Neuronal stem cell (in vitro differentiated cells): ENCODE results near the gene TP53BP2.
A peak's percentile ranks its signal among the peaks of the same experiment; 100 is the strongest.

Experiments
- DNase-seq: peaks from one replicate; pipeline ENCODE4 v3.0.0-alpha.2; 2013; ENCODE audit warnings: low spot score
- H2AFZ ChIP-seq: one replicate; pipeline ENCODE4 v1.6.1; 2013; ENCODE audit warnings: mild to moderate bottlenecking, low read length, inconsistent platforms
- H2AK5ac ChIP-seq: 2 replicates; pipeline ENCODE4 v1.6.1; 2013; ENCODE audit warnings: low read depth, mild to moderate bottlenecking, inconsistent platforms, low read length, moderate library complexity, mixed read lengths
- H2BK120ac ChIP-seq: 2 replicates; pipeline ENCODE4 v1.6.1; 2013; ENCODE audit warnings: low read depth, mild to moderate bottlenecking, inconsistent platforms, low read length, moderate library complexity, mixed read lengths
- H2BK12ac ChIP-seq: one replicate; pipeline ENCODE4 v1.6.1; 2013; ENCODE audit warnings: low read length, inconsistent platforms
- H2BK15ac ChIP-seq: 2 replicates; pipeline ENCODE4 v1.6.1; 2013; ENCODE audit warnings: mild to moderate bottlenecking, low read length, inconsistent platforms, mixed read lengths
- H2BK5ac ChIP-seq: one replicate; pipeline ENCODE4 v1.6.1; 2013; ENCODE audit warnings: inconsistent platforms, mild to moderate bottlenecking, low read length, moderate library complexity
- H3K14ac ChIP-seq: one replicate; pipeline ENCODE4 v1.6.1; 2013; ENCODE audit warnings: low read length, inconsistent platforms
- H3K18ac ChIP-seq: 2 replicates; pipeline ENCODE4 v1.6.1; 2013; ENCODE audit warnings: low read length, inconsistent platforms
- H3K23ac ChIP-seq: 2 replicates; pipeline ENCODE4 v1.6.1; 2013; ENCODE audit warnings: low read depth, mild to moderate bottlenecking, mixed read lengths, low read length, inconsistent platforms; ENCODE audit not compliant: poor library complexity
- H3K27ac ChIP-seq: replicated peaks from 3 replicates; pipeline ENCODE4 v1.5.1; 2013; ENCODE audit warnings: low read length, inconsistent platforms
- H3K27me3 ChIP-seq, 3 experiments: 2 replicates each; pipeline ENCODE4 v1.6.1; 2013; ENCODE audit warnings: low read length in 3 of 3, mild to moderate bottlenecking in 2 of 3, inconsistent platforms in 1 of 3, low read depth in 1 of 3, mixed read lengths in 1 of 3, moderate library complexity in 1 of 3; ENCODE audit not compliant: control insufficient read depth in 3 of 3, insufficient read depth in 3 of 3
- H3K36me3 ChIP-seq, 2 donors: replicated peaks in 1 of 2; 2 replicates each; pipeline ENCODE4 v1.6.1; 2013; ENCODE audit warnings: low read length in 2 of 2; ENCODE audit not compliant: control insufficient read depth in 2 of 2, insufficient read depth in 2 of 2
- H3K4ac ChIP-seq: 2 replicates; pipeline ENCODE4 v1.6.1; 2013; ENCODE audit warnings: inconsistent platforms, mild to moderate bottlenecking, low read length, moderate library complexity
- H3K4me1 ChIP-seq, 2 donors: 1 replicate in 1 of 2; 2 replicates in 1 of 2; pipeline ENCODE4 v1.6.1; 2013; ENCODE audit warnings: low read length in 2 of 2, low read depth in 1 of 2; ENCODE audit not compliant: control insufficient read depth in 2 of 2, insufficient read depth in 1 of 2
- H3K4me2 ChIP-seq: one replicate; pipeline ENCODE4 v1.6.1; 2013; ENCODE audit warnings: mild to moderate bottlenecking, low read length, inconsistent platforms; ENCODE audit not compliant: insufficient read depth, poor library complexity, severe bottlenecking
- H3K4me3 ChIP-seq, 2 donors: 2 replicates each; pipeline ENCODE4 v1.5.1; 2013; ENCODE audit warnings: low read length in 2 of 2, mild to moderate bottlenecking in 2 of 2, inconsistent platforms in 1 of 2, moderate library complexity in 1 of 2
- H3K79me1 ChIP-seq: one replicate; pipeline ENCODE4 v1.6.1; 2013; ENCODE audit warnings: low read depth, mild to moderate bottlenecking, inconsistent platforms, low read length, moderate library complexity
- H3K9ac ChIP-seq: one replicate; pipeline ENCODE4 v1.6.1; 2013; ENCODE audit warnings: mild to moderate bottlenecking, low read depth, low read length, inconsistent platforms; ENCODE audit not compliant: poor library complexity
- H3K9me3 ChIP-seq, 2 donors: replicated peaks in 1 of 2; 2 replicates each; pipeline versions ENCODE3 to v1.6.1; 2013; ENCODE audit warnings: low read length in 2 of 2, mild to moderate bottlenecking in 2 of 2, inconsistent platforms in 1 of 2, low read depth in 1 of 2, mixed read lengths in 1 of 2, moderate library complexity in 1 of 2; ENCODE audit not compliant: control insufficient read depth in 2 of 2, insufficient read depth in 1 of 2
- H4K8ac ChIP-seq: one replicate; pipeline ENCODE4 v1.6.1; 2013; ENCODE audit warnings: low read depth, mild to moderate bottlenecking, inconsistent platforms, low read length, moderate library complexity
- H4K91ac ChIP-seq: one replicate; pipeline ENCODE4 v1.6.1; 2013; ENCODE audit warnings: low read length, low read depth, mild to moderate bottlenecking, inconsistent platforms; ENCODE audit not compliant: poor library complexity
- WGBS, 2 donors: extraction: QIAGEN DNeasy Blood & Tissue Kit; methylation state at CpG; one replicate each; pipeline ENCODE4 v1.1.7; 2013; ENCODE audit warnings: missing lambda C conversion rate in 2 of 2, mixed read lengths in 1 of 2; ENCODE audit not compliant: insufficient read length in 2 of 2, insufficient replicate concordance in 1 of 2; ENCODE audit errors: extremely low coverage in 2 of 2; 5-methylcytosine and 5-hydroxymethylcytosine counted together

TP53BP2 gene

DNA sequence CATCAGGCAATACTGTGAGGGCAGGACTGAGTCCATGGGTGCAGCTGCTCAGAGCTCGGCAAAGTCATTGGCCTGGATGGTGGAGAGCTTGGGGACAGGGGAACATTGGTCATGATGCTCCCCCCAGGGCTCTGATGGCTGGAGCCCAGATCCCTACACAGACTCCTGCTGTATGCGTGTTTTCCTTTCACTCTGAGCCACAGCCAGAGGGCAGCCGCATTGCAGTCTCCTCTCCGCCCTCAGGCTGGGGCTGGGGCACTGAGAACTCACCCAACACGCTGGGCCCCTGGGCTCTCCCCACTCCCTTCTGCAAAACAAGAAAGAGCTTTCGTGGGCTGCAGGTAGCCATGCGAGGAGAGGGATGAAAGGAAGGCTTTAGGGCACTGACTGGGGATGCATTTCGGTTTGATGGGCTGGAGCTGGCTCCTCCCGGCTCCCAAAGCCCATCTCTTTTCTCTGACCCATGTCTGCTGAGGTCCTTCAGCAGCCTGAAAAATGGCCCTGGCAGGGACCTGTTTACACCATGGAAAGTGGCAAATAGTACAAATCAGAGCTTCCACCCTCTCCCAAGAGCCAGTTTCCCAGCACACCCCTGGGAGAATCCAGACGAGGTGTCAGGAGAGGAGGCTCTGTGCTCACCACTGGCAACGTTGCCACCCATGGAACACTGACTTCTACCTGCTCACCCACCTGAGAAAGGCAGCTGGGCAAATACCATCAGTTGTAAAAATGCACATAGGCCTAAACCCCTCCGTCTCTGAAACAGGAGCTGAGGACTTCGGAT, 89.6 kb downstream of the TP53BP2 start:
- H3K27me3 ChIP-seq: no peaks in the 10 kb centered on the region
- H3K79me1 ChIP-seq: no peaks in the 10 kb centered on the region
- no peak overlapping the region for H3K4ac ChIP-seq
- H4K8ac ChIP-seq: no peak overlapping the region
- H2BK5ac ChIP-seq: peak overlapping the region; percentile 11
- H3K23ac ChIP-seq: no peak overlapping the region
- no peak overlapping the region for H2AK5ac ChIP-seq
- no peak overlapping the region for H4K91ac ChIP-seq
- peaks cover 38 to 100% of the 10 kb centered on the region in 2 donors for H3K36me3 ChIP-seq
- no peak overlapping the region for H3K4me3 ChIP-seq
- H3K14ac ChIP-seq: no peak overlapping the region
- no peaks in the 10 kb centered on the region for H3K9me3 ChIP-seq
- H2AFZ ChIP-seq: no peak overlapping the region
- H3K4me2 ChIP-seq: no peak overlapping the region
- WGBS, 2 donors: no CpG with 5 or more reads among the region's 13 CpGs
- H3K18ac ChIP-seq: no peak overlapping the region
- no peak overlapping the region for H2BK120ac ChIP-seq
- H3K9ac ChIP-seq: no peak overlapping the region
- H2BK12ac ChIP-seq: no peak overlapping the region
- no peak overlapping the region for H3K27ac ChIP-seq
- no peak for DNase-seq
- peaks cover 0 to 1% of the 10 kb centered on the region in 2 donors for H3K4me1 ChIP-seq
- H2BK15ac ChIP-seq: no peak overlapping the region

DNA sequence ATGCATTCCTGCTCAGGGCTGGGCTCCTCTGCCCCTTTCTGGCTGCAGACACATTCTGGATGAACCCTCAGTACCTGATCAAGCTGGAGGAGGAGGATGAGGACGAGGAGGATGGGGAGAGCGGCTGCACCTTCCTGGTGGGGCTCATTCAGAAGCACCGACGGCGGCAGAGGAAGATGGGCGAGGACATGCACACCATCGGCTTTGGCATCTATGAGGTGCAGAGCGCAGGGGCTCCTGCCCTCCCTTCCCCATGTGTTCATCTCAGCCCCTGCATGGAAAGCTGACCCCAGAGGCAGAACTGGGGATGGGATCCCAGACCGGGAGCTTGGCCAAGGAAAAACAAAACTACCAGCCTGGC, 90.3 kb downstream of the TP53BP2 start:
- H3K4ac ChIP-seq: no peak overlapping the region

GRCh38 chr1:223754681-223755431, 90.9 kb downstream of the TP53BP2 start:
- H3K14ac ChIP-seq: no peak overlapping the region
- H4K91ac ChIP-seq: no peak overlapping the region
- no peak overlapping the region for H2BK15ac ChIP-seq
- DNase-seq: no peak
- H3K27ac ChIP-seq: no peak overlapping the region
- no peaks in the 10 kb centered on the region for H3K27me3 ChIP-seq
- H3K4ac ChIP-seq: no peak overlapping the region
- no peak overlapping the region for H3K18ac ChIP-seq
- no peak overlapping the region for H3K4me3 ChIP-seq
- peak overlapping the region; percentile 44 for H2BK5ac ChIP-seq
- H3K9ac ChIP-seq: no peak overlapping the region
- no peak overlapping the region for H2BK120ac ChIP-seq
- no peak overlapping the region for H4K8ac ChIP-seq
- no CpG with 5 or more reads among the region's 17 CpGs for WGBS, 2 donors
- no peak overlapping the region for H3K4me2 ChIP-seq
- H3K79me1 ChIP-seq: no peaks in the 10 kb centered on the region
- peaks cover 0 to 1% of the 10 kb centered on the region in 2 donors for H3K4me1 ChIP-seq
- peaks cover 36 to 100% of the 10 kb centered on the region in 2 donors for H3K36me3 ChIP-seq
- no peak overlapping the region for H2AK5ac ChIP-seq
- H3K9me3 ChIP-seq: no peaks in the 10 kb centered on the region
- peak overlapping the region; percentile 70 for H3K23ac ChIP-seq
- H2BK12ac ChIP-seq: no peak overlapping the region
- H2AFZ ChIP-seq: no peak overlapping the region

More for the DNA sequence above, 90.3 kb downstream of the TP53BP2 start:
- no peak overlapping the region for H4K91ac ChIP-seq
- DNase-seq: no peak
- no peak overlapping the region for H2BK15ac ChIP-seq
- no peak overlapping the region for H3K14ac ChIP-seq
- H2BK5ac ChIP-seq: peak overlapping the region; percentile 44
- peak overlapping the region in 1 of 2 donors; percentile 32 for H3K4me3 ChIP-seq
- no peak overlapping the region for H2BK12ac ChIP-seq
- H3K9ac ChIP-seq: no peak overlapping the region
- no peaks in the 10 kb centered on the region for H3K9me3 ChIP-seq
- H2AFZ ChIP-seq: no peak overlapping the region
- no peaks in the 10 kb centered on the region for H3K27me3 ChIP-seq
- peak overlapping the region; percentile 69 for H3K18ac ChIP-seq
- no peak overlapping the region for H3K4me2 ChIP-seq
- no peak overlapping the region for H2BK120ac ChIP-seq
- no peak overlapping the region for H3K27ac ChIP-seq
- H3K79me1 ChIP-seq: no peaks in the 10 kb centered on the region
- H2AK5ac ChIP-seq: no peak overlapping the region
- peaks cover 0 to 1% of the 10 kb centered on the region in 2 donors for H3K4me1 ChIP-seq
- peaks cover 42 to 100% of the 10 kb centered on the region in 2 donors for H3K36me3 ChIP-seq
- peak overlapping the region; percentile 70 for H3K23ac ChIP-seq
- no CpG with 5 or more reads among the region's 9 CpGs for WGBS, 2 donors
- H4K8ac ChIP-seq: no peak overlapping the region
